HCT116 (cell line): ENCODE data around the gene YIPF7. TPM values are rescaled to one million over a fixed set of nuclear protein-coding genes. Genes with fewer than 3 reads are reported as not detected.

Source experiments
- ATAC-seq: fragments of 200-7000 bp; cut with Tn5 transposase; 2 replicates; pipeline ENCODE4 v1.9.1; 2020; ENCODE audit warnings: mild to moderate bottlenecking, moderate library complexity
- BruUV-seq: library from RNA; stranded (reverse); fragments of 400-500 nt; replicated peaks from 2 replicates; lab custom pipeline; 2021; lab: Mats Ljungman, UMichigan
- CTCF ChIA-PET: fragments of 300-600 bp; sonication (Branson Sonifier 250); formaldehyde crosslinking; loops from one replicate; lab custom pipeline; 2021; ENCODE audit warnings: antibody characterized with exemption; lab: Charles Lee
- POLR2A ChIA-PET: fragments of 300-600, 350-600 bp; sonication (Branson Sonifier 250); formaldehyde crosslinking; loops from one replicate; lab custom pipeline; 2021; ENCODE audit warnings: antibody characterized with exemption; lab: Charles Lee
- RAD21 ChIA-PET, 2 experiments: fragments of 300-600 bp; sonication (Branson Sonifier 250); formaldehyde crosslinking; loops; one replicate each; lab custom pipeline; 2023; ENCODE audit warnings: low total read pairs in 2 of 2; ENCODE audit not compliant: uncharacterized antibody in 2 of 2, unreplicated experiment in 2 of 2, low non-redundant PET in 1 of 2; lab: Charles Lee
- DNase-seq: peaks from one replicate; pipeline ENCODE4 v3.0.0-alpha.2; 2010; ENCODE audit warnings: low read depth, low spot score
- H2AFZ ChIP-seq: fragments of 200-600 bp; shearing (Covaris generic), sonication (generic); 2 replicates; pipeline ENCODE4 v1.6.1; 2017; ENCODE audit warnings: low read depth, mixed run types, mixed read lengths, antibody characterized with exemption, low read length; ENCODE audit not compliant: poor library complexity, severe bottlenecking
- H3K27ac ChIP-seq: 2 replicates; pipeline ENCODE4 v1.5.1; 2012; ENCODE audit warnings: low read depth, low read length
- H3K27me3 ChIP-seq: fragments of 200-600 bp; sonication (generic); 2 replicates; pipeline ENCODE4 v1.6.1; 2016; ENCODE audit warnings: mixed run types, low read length, mixed read lengths; ENCODE audit not compliant: insufficient read depth
- H3K36me3 ChIP-seq, 2 experiments: fragments of 200-500 bp in 1 of 2; fragments of 200-600 bp in 1 of 2; sonication (Bioruptor generic) in 1 of 2; sonication (generic) in 1 of 2; 2 replicates each; pipeline versions ENCODE4 v1.5.1 to v1.6.1; 2014 to 2016; ENCODE audit warnings: low read length in 2 of 2, inconsistent platforms in 1 of 2, mixed read lengths in 1 of 2, mixed run types in 1 of 2; ENCODE audit not compliant: insufficient read depth in 2 of 2, control insufficient read depth in 1 of 2
- H3K4me1 ChIP-seq, 2 experiments: fragments of 200-600 bp in 1 of 2; sonication (generic) in 1 of 2; 2 replicates each; pipeline versions ENCODE4 v1.5.1 to v1.6.1; 2012 to 2017; ENCODE audit warnings: low read length in 2 of 2, inconsistent platforms in 1 of 2, mild to moderate bottlenecking in 1 of 2, mixed read lengths in 1 of 2, mixed run types in 1 of 2, moderate library complexity in 1 of 2; ENCODE audit not compliant: insufficient read depth in 2 of 2, control insufficient read depth in 1 of 2
- H3K4me2 ChIP-seq: fragments of 200-600 bp; sonication (generic); 2 replicates; pipeline ENCODE4 v1.6.1; 2017; ENCODE audit warnings: mixed run types, low read length, mixed read lengths
- H3K4me3 ChIP-seq, 2 experiments: fragments of 200-600 bp in 1 of 2; sonication (generic) in 1 of 2; replicated peaks in 1 of 2; 2 replicates each; pipeline ENCODE4 v1.5.1; 2011 to 2016; ENCODE audit warnings: low read length in 2 of 2, control low read depth in 1 of 2, low read depth in 1 of 2, mild to moderate bottlenecking in 1 of 2, mixed read lengths in 1 of 2, mixed run types in 1 of 2
- H3K79me2 ChIP-seq: fragments of 200-600 bp; sonication (generic); 2 replicates; pipeline ENCODE4 v1.6.1; 2017; ENCODE audit warnings: mild to moderate bottlenecking, mixed run types, low read length, moderate library complexity, mixed read lengths; ENCODE audit not compliant: insufficient read depth
- H3K9ac ChIP-seq: fragments of 200-600 bp; sonication (generic); 2 replicates; pipeline ENCODE4 v1.6.1; 2016; ENCODE audit warnings: low read length, mixed read lengths
- H3K9me2 ChIP-seq: fragments of 200-600 bp; sonication (generic), shearing (Covaris generic); 2 replicates; pipeline ENCODE4 v1.6.1; 2017; ENCODE audit warnings: mixed run types, mild to moderate bottlenecking, moderate library complexity; ENCODE audit not compliant: insufficient read depth
- H3K9me3 ChIP-seq, 2 experiments: fragments of 200-500 bp in 1 of 2; fragments of 200-600 bp in 1 of 2; sonication (Bioruptor generic) in 1 of 2; sonication (generic) in 1 of 2; 2 replicates each; pipeline ENCODE4 v1.6.1; 2014 to 2017; ENCODE audit warnings: low read length in 2 of 2, mixed read lengths in 2 of 2, inconsistent platforms in 1 of 2, low read depth in 1 of 2, mild to moderate bottlenecking in 1 of 2, mixed run types in 1 of 2, moderate library complexity in 1 of 2; ENCODE audit not compliant: control insufficient read depth in 1 of 2, insufficient read depth in 1 of 2
- H4K20me1 ChIP-seq: fragments of 200-600 bp; sonication (generic), shearing (Covaris generic); 2 replicates; pipeline ENCODE4 v1.6.1; 2017; ENCODE audit warnings: mixed run types, mild to moderate bottlenecking, moderate library complexity; ENCODE audit not compliant: insufficient read depth
- CEBPB ChIP-seq: IDR thresholded peaks from 2 replicates; pipeline ENCODE4 v1.6.1; 2012; ENCODE audit warnings: low read depth
- CTCF ChIP-seq, 3 experiments: fragments of 200-600 bp in 1 of 3; sonication (generic) in 1 of 3; IDR thresholded peaks in 2 of 3; conservative IDR thresholded peaks in 1 of 3; 2 replicates each; pipeline ENCODE4 v1.5.1; 2012 to 2017; ENCODE audit warnings: low read depth in 2 of 3, low read length in 2 of 3, antibody characterized with exemption in 1 of 3, borderline replicate concordance in 1 of 3, control low read depth in 1 of 3, mild to moderate bottlenecking in 1 of 3, mixed read lengths in 1 of 3, mixed run types in 1 of 3, moderate library complexity in 1 of 3; ENCODE audit not compliant: insufficient read depth in 1 of 3
- ELF1 ChIP-seq: IDR thresholded peaks from 2 replicates; pipeline ENCODE4 v1.6.1; 2012; ENCODE audit warnings: low read depth, borderline replicate concordance
- EZH2 ChIP-seq: fragments of 200-600 bp; sonication (generic); IDR thresholded peaks from 2 replicates; pipeline ENCODE4 v1.6.1; 2017; ENCODE audit warnings: antibody characterized with exemption, mixed run types
- EZH2phosphoT487 ChIP-seq: fragments of 200-600 bp; IDR thresholded peaks from 2 replicates; pipeline ENCODE4 v1.6.1; 2018; ENCODE audit warnings: antibody characterized with exemption, borderline replicate concordance
- POLR2A ChIP-seq: IDR thresholded peaks from 2 replicates; pipeline ENCODE4 v1.7.0; 2011; ENCODE audit warnings: borderline replicate concordance; ENCODE audit not compliant: insufficient read depth, insufficient read length; ENCODE audit errors: extremely low read depth
- REST ChIP-seq: IDR thresholded peaks from 2 replicates; pipeline ENCODE4 v1.6.1; 2012; ENCODE audit warnings: low read depth
- SIN3A ChIP-seq: IDR thresholded peaks from 2 replicates; pipeline ENCODE4 v1.6.1; 2012; ENCODE audit warnings: low read depth
- SP1 ChIP-seq: IDR thresholded peaks from 2 replicates; pipeline ENCODE4 v1.6.1; 2012; ENCODE audit warnings: low read depth
- SRF ChIP-seq: IDR thresholded peaks from 2 replicates; pipeline ENCODE4 v1.6.1; 2012; ENCODE audit warnings: low read depth
- TCF7L2 ChIP-seq: IDR thresholded peaks from 2 replicates; pipeline ENCODE4 v1.7.0; 2011; ENCODE audit warnings: borderline replicate concordance, inconsistent platforms; ENCODE audit not compliant: insufficient read depth, insufficient read length; ENCODE audit errors: extremely low read depth
- YY1 ChIP-seq: IDR thresholded peaks from 2 replicates; pipeline ENCODE4 v1.6.1; 2011; ENCODE audit warnings: low read length, low read depth, moderate library complexity, mild to moderate bottlenecking; ENCODE audit not compliant: insufficient replicate concordance; ENCODE audit errors: extremely low read depth
- ZBTB33 ChIP-seq: IDR thresholded peaks from 2 replicates; pipeline ENCODE4 v1.6.1; 2011; ENCODE audit warnings: mild to moderate bottlenecking, low read length, moderate library complexity; ENCODE audit not compliant: insufficient replicate concordance; ENCODE audit errors: extremely low read depth
- ZNF274 ChIP-seq: fragments of 200-500 bp; sonication (Bioruptor generic); IDR thresholded peaks from 2 replicates; pipeline ENCODE4 v1.6.1; 2014; ENCODE audit warnings: mild to moderate bottlenecking, low read depth, low read length, inconsistent platforms
- intact Hi-C: fragments of 100-400 bp; cut with micrococcal nuclease; formaldehyde crosslinking; loops from 2 replicates; pipeline ENCODE4 v1.10.0; 2022
- total RNA-seq: library from RNA; stranded (reverse); gene quantifications from one replicate; pipeline ENCODE4 v1.2.1, GENCODE V29; 2021; ENCODE audit not compliant: unreplicated experiment

YIPF7 gene
- total RNA-seq, 1 experiment from 2014 or later: not detected

GRCh38 chr4:44660396-44660795 is 9.0 kb upstream of the YIPF7 start:
- H3K27ac ChIP-seq: no peak overlapping the region
- H3K9ac ChIP-seq: no peak overlapping the region
- intact Hi-C loops: no loop called here
- TF ChIP-seq ZBTB33 (no peak), POLR2A (no peak), SP1 (no peak), CTCF (IDR thresholded peaks at IDR 0.05 in 2 of 3, conservative IDR thresholded peaks at IDR 0.05 in 1 of 3; ENCODE audit: borderline replicate concordance in 1 of 3, insufficient read depth in 1 of 3, low read depth in 2 of 3, low read length in 2 of 3) (no peak), EZH2 (no peak), SRF (no peak), SIN3A (no peak), ELF1 (no peak), CEBPB (no peak), ZNF274 (no peak), EZH2phosphoT487 (no peak), REST (no peak), TCF7L2 (no peak), YY1 (no peak)
- ATAC-seq: no peak
- H4K20me1 ChIP-seq: no peaks in the 10 kb centered on the region
- ChIA-PET RAD21 (no interaction called here), CTCF (no interaction called here), POLR2A (no interaction called here)
- H3K27me3 ChIP-seq: no peaks in the 10 kb centered on the region
- no peak overlapping the region for H3K4me3 ChIP-seq
- no peaks in the 10 kb centered on the region for H3K9me3 ChIP-seq
- H3K36me3 ChIP-seq: no peaks in the 10 kb centered on the region
- H3K4me2 ChIP-seq: no peak overlapping the region
- BruUV-seq: no TSS peak
- no peak for DNase-seq
- H3K9me2 ChIP-seq: no peaks in the 10 kb centered on the region
- H2AFZ ChIP-seq: no peak overlapping the region
- H3K4me1 ChIP-seq: no peaks in the 10 kb centered on the region; a peak in 1 of 4 replicates
- H3K79me2 ChIP-seq: no peaks in the 10 kb centered on the region
